ENCODE measurements around the gene EIF4A2.

Gene EIF4A2

GRCh38 chr3:186789554-186790260 lies 6.3 kb downstream of the EIF4A2 start:
- TF ChIP-seq PPARA (CRISPR knock-in tag; IDR thresholded peaks at IDR 0.05; ENCODE audit: borderline replicate concordance) (no peak), ZC3H10 (CRISPR knock-in tag; IDR thresholded peaks at IDR 0.05) (0 out of 2 replicates have a peak, but pooled peaks have one; percentile 25)
- no peak for ATAC-seq

DNA sequence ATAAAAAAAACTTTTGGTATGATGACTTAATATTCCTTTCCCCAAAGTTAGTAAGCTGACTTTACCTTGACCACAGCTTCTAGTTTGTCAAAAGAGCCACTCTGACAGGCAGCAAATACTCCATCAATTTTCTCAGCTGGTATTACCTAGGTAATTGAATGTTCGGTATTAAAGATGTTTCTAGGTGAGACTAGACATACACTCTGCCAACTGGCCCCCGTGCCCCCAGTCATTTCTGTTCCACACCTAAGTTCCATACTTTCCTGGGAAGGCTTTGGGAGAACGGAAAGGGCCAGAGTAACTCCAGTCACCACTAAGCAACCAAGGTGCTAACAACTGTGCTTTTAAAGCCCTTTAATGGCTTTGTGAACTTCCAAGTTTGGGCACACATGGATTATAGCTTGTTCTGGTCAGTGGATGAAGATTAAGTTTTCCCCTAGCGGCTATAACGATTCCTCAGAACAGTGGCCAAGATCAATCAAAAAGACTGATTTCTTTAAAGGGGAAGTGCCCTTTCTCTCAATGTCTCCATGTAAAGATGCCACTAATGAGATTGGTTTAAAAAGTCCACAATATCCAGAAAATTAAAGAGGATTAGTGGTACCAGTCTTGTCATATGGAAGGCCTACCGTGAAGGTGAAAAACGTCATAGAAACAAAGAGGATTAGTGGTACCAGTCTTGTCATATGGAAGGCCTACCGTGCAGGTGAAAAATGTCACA lies 7.0 kb downstream of the EIF4A2 start:
- peak; percentile 56 for ATAC-seq
- TF ChIP-seq, protein P1, sequence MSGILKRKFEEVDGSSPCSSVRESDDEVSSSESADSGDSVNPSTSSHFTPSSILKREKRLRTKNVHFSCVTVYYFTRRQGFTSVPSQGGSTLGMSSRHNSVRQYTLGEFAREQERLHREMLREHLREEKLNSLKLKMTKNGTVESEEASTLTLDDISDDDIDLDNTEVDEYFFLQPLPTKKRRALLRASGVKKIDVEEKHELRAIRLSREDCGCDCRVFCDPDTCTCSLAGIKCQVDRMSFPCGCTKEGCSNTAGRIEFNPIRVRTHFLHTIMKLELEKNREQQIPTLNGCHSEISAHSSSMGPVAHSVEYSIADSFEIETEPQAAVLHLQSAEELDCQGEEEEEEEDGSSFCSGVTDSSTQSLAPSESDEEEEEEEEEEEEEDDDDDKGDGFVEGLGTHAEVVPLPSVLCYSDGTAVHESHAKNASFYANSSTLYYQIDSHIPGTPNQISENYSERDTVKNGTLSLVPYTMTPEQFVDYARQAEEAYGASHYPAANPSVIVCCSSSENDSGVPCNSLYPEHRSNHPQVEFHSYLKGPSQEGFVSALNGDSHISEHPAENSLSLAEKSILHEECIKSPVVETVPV (CRISPR knock-in tag; IDR thresholded peaks at IDR 0.05), result peak; percentile 71
- TF ChIP-seq OSR1 (CRISPR knock-in tag; IDR thresholded peaks at IDR 0.05), result no peak
- TF ChIP-seq POU6F1 (CRISPR knock-in tag; IDR thresholded peaks at IDR 0.05; ENCODE audit: borderline replicate concordance, low read depth), result peak; percentile 51; the same call in 1 of the 2 replicates
- no peak for TF ChIP-seq SNAI2 (CRISPR knock-in tag; IDR thresholded peaks at IDR 0.05)
- TF ChIP-seq ARNTL (CRISPR knock-in tag; IDR thresholded peaks at IDR 0.05; ENCODE audit: borderline replicate concordance, low read depth), result no peak
- TF ChIP-seq GLIS3 (CRISPR knock-in tag; IDR thresholded peaks at IDR 0.05), result no peak; the same call in 1 of the 2 replicates
- no peak for TF ChIP-seq PPARA (CRISPR knock-in tag; IDR thresholded peaks at IDR 0.05; ENCODE audit: borderline replicate concordance)
- no peak for TF ChIP-seq CSDC2 (CRISPR knock-in tag; IDR thresholded peaks at IDR 0.05)
- peak; percentile 85; the same call in 1 of the 2 replicates for TF ChIP-seq ESRRG (CRISPR knock-in tag; IDR thresholded peaks at IDR 0.05)
- no peak for TF ChIP-seq ZFP3 (CRISPR knock-in tag; IDR thresholded peaks at IDR 0.05)
- 0 out of 2 replicates have a peak, but pooled peaks have one; percentile 71 for TF ChIP-seq RARB (CRISPR knock-in tag; IDR thresholded peaks at IDR 0.05)
- TF ChIP-seq PATZ1 (CRISPR knock-in tag; IDR thresholded peaks at IDR 0.05; ENCODE audit: borderline replicate concordance), result no peak; the same call in none of the 2 replicates
- TF ChIP-seq, protein P2, sequence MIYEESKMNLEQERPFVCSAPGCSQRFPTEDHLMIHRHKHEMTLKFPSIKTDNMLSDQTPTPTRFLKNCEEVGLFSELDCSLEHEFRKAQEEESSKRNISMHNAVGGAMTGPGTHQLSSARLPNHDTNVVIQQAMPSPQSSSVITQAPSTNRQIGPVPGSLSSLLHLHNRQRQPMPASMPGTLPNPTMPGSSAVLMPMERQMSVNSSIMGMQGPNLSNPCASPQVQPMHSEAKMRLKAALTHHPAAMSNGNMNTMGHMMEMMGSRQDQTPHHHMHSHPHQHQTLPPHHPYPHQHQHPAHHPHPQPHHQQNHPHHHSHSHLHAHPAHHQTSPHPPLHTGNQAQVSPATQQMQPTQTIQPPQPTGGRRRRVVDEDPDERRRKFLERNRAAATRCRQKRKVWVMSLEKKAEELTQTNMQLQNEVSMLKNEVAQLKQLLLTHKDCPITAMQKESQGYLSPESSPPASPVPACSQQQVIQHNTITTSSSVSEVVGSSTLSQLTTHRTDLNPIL (CRISPR knock-in tag; IDR thresholded peaks at IDR 0.05; ENCODE audit: low read depth), result peak; percentile 61
- TF ChIP-seq ZFP30 (CRISPR knock-in tag; IDR thresholded peaks at IDR 0.05), result no peak
- TF ChIP-seq TSHZ2 (CRISPR knock-in tag; IDR thresholded peaks at IDR 0.05), result no peak
- no peak for TF ChIP-seq ZNF8 (CRISPR knock-in tag; IDR thresholded peaks at IDR 0.05)
- TF ChIP-seq BACH2 (CRISPR knock-in tag; IDR thresholded peaks at IDR 0.05; ENCODE audit: borderline replicate concordance), result no peak
- no peak; the same call in 1 of the 2 replicates for TF ChIP-seq TOX (CRISPR knock-in tag; IDR thresholded peaks at IDR 0.05; ENCODE audit: borderline replicate concordance)

All from SK-N-SH treated with all-trans-retinoic acid at 6 μM for 48 hours (cell line).